PC-9 (cell line): Measurements from ENCODE around the gene HK3. TPM values are rescaled to one million over a fixed set of nuclear protein-coding genes. Genes with fewer than 3 reads are reported as not detected.

Experiments
- BruUV-seq: library from RNA; stranded (reverse); fragments of 400-500 nt; replicated peaks from 2 replicates; lab custom pipeline; 2021; lab: Mats Ljungman, UMichigan
- CTCF ChIA-PET: fragments of 300-600 bp; sonication (Branson Sonifier 250); formaldehyde crosslinking; loops from one replicate; lab custom pipeline; 2022; ENCODE audit warnings: antibody characterized with exemption; lab: Charles Lee
- POLR2A ChIA-PET: fragments of 300-600 bp; sonication (Branson Sonifier 250); formaldehyde crosslinking; loops from one replicate; lab custom pipeline; 2022; ENCODE audit warnings: antibody characterized with exemption; ENCODE audit not compliant: unreplicated experiment; lab: Charles Lee
- DNase-seq, 2 experiments: peaks; one replicate each; pipeline versions ENCODE4 v3.0.0 to v3.0.0-alpha.2; 2015 to 2022; ENCODE audit warnings: mixed read lengths in 1 of 2
- H2AFZ ChIP-seq: fragments of 200-600 bp; sonication (generic); 2 replicates; pipeline ENCODE4 v1.8.1; 2017; ENCODE audit warnings: antibody characterized with exemption
- H3F3A ChIP-seq: fragments of 200-600 bp; sonication (generic); 2 replicates; pipeline ENCODE4 v1.8.1; 2017; ENCODE audit warnings: antibody characterized with exemption, mild to moderate bottlenecking, low read depth; ENCODE audit not compliant: insufficient read depth
- H3K27ac ChIP-seq: fragments of 200-600 bp; sonication (generic); 2 replicates; pipeline ENCODE4 v1.6.1; 2016; ENCODE audit warnings: mixed run types
- H3K27me3 ChIP-seq: fragments of 200-600 bp; sonication (generic); 2 replicates; pipeline ENCODE4 v1.6.1; 2016; ENCODE audit warnings: low read depth, mixed run types; ENCODE audit not compliant: insufficient read depth
- H3K36me3 ChIP-seq: fragments of 200-600 bp; sonication (generic); 2 replicates; pipeline ENCODE4 v1.6.1; 2016; ENCODE audit warnings: low read depth, mixed run types
- H3K4me1 ChIP-seq: fragments of 200-600 bp; sonication (generic); replicated peaks from 2 replicates; pipeline ENCODE4 v1.6.1; 2016; ENCODE audit warnings: mixed run types; ENCODE audit not compliant: insufficient read depth
- H3K4me2 ChIP-seq: fragments of 200-600 bp; sonication (generic); 2 replicates; pipeline ENCODE4 v1.6.1; 2017; ENCODE audit warnings: mixed run types
- H3K4me3 ChIP-seq: fragments of 200-600 bp; sonication (generic); 2 replicates; pipeline ENCODE4 v1.6.1; 2016; ENCODE audit warnings: mixed run types
- H3K79me2 ChIP-seq: fragments of 200-600 bp; sonication (generic); 2 replicates; pipeline ENCODE4 v1.6.1; 2017; ENCODE audit warnings: low read depth, mixed run types
- H3K9me2 ChIP-seq: fragments of 200-600 bp; sonication (generic); 2 replicates; pipeline ENCODE4 v1.8.1; 2017; ENCODE audit warnings: mild to moderate bottlenecking; ENCODE audit not compliant: insufficient read depth
- H3K9me3 ChIP-seq: fragments of 200-600 bp; sonication (generic); 2 replicates; pipeline ENCODE4 v1.8.1; 2016; ENCODE audit warnings: low read depth; ENCODE audit not compliant: insufficient read depth
- H4K20me1 ChIP-seq: fragments of 200-600 bp; sonication (generic); 2 replicates; pipeline ENCODE4 v1.8.1; 2017; ENCODE audit not compliant: insufficient read depth
- CTCF ChIP-seq: fragments of 200-600 bp; sonication (generic); conservative IDR thresholded peaks from 2 replicates; pipeline ENCODE4 v1.6.1; 2017; ENCODE audit warnings: mixed run types, antibody characterized with exemption, mild to moderate bottlenecking, moderate library complexity
- EZH2 ChIP-seq: fragments of 200-600 bp; sonication (generic); IDR thresholded peaks from 2 replicates; pipeline ENCODE4 v1.8.0; 2017; ENCODE audit warnings: antibody characterized with exemption, low read depth
- intact Hi-C: fragments of 100-400 bp; cut with micrococcal nuclease; formaldehyde crosslinking; loops from one replicate; pipeline ENCODE4 v1.10.0; 2022; ENCODE audit not compliant: unreplicated experiment
- total RNA-seq: library from RNA; stranded (reverse); gene quantifications from 2 replicates; pipeline ENCODE4 v1.2.3, GENCODE V29; 2021

HK3 gene
- total RNA-seq, 1 experiment from 2014 or later = not detected

DNA sequence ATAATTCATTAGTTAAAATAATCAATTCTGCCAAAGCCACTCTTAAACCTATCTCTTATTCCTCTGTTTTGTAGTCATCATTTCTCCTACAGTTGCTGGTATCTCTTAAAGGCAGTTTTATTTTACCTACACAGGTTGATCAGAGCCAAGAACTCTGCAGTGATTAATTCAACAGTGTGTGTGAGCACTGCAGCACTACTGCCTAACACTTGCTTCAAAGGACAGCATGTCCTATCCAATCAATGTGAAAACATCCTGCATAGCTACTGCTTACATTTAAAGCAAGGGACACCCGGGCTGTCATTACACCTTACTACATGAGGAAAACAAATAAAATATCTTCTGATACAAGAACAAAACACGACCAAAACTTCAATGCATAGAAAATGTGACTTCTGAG is 45.1 kb upstream of the HK3 start:
- CTCF ChIA-PET = no interaction called here
- H3F3A ChIP-seq = no peaks in the 10 kb centered on the region

DNA sequence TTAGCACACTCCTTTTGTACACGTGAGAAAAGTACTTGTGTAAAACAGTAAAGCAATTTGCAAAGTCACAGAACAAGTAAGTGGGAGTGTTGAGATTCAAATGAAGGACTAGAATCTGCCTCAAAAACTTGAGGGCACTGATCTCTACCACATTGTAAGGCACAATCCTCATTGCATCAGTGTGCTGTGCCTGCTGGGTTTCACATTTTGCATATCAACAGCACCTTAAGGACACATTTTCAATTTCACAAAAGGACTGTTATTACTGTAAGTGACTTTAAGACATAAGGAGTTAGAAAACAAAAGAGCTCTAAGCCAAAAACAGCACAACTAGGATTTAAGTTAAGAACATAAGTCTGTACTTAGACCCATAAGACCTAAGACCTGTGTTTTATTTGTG is 44.7 kb upstream of the HK3 start:
- no peaks in the 10 kb centered on the region for H3K9me3 ChIP-seq
- H3K4me2 ChIP-seq = no peak overlapping the region
- H3K9me2 ChIP-seq = no peaks in the 10 kb centered on the region
- TF ChIP-seq CTCF (no peak), EZH2 (no peak)
- H4K20me1 ChIP-seq = 0 out of 2 replicates have a peak, but pooled peaks cover 3% of the 10 kb centered on the region
- H3K79me2 ChIP-seq = no peaks in the 10 kb centered on the region
- no peaks in the 10 kb centered on the region for H3F3A ChIP-seq
- BruUV-seq = no TSS peak
- DNase-seq = no peak
- H2AFZ ChIP-seq = no peak overlapping the region
- H3K27ac ChIP-seq = peak overlapping the region; percentile 24; the same call in 1 of the 2 replicates
- no peaks in the 10 kb centered on the region for H3K27me3 ChIP-seq
- ChIA-PET POLR2A (no interaction called here), CTCF (no interaction called here)
- intact Hi-C loops = no loop called here
- H3K4me3 ChIP-seq = no peak overlapping the region
- H3K4me1 ChIP-seq = peaks cover 11% of the 10 kb centered on the region; the same call in 1 of the 2 replicates
- H3K36me3 ChIP-seq = peaks cover 12% of the 10 kb centered on the region

More for the DNA sequence above, 45.1 kb upstream of the HK3 start:
- intact Hi-C loops = no loop called here
- Histone ChIP-seq H3K79me2 (no peaks in the 10 kb centered on the region), H4K20me1 (0 out of 2 replicates have a peak, but pooled peaks cover 3% of the 10 kb centered on the region), H3K9me3 (no peaks in the 10 kb centered on the region), H3K4me2 (no peak overlapping the region), H2AFZ (no peak overlapping the region), H3K4me1 (peaks cover 11% of the 10 kb centered on the region; the same call in 1 of the 2 replicates), H3K27ac (peak overlapping the region; percentile 24; the same call in 1 of the 2 replicates), H3K36me3 (peaks cover 14% of the 10 kb centered on the region), H3K9me2 (no peaks in the 10 kb centered on the region), H3K4me3 (no peak overlapping the region), H3K27me3 (no peaks in the 10 kb centered on the region)
- no TSS peak for BruUV-seq
- TF ChIP-seq CTCF (no peak), EZH2 (no peak)
- POLR2A ChIA-PET = no interaction called here
- no peak for DNase-seq

DNA sequence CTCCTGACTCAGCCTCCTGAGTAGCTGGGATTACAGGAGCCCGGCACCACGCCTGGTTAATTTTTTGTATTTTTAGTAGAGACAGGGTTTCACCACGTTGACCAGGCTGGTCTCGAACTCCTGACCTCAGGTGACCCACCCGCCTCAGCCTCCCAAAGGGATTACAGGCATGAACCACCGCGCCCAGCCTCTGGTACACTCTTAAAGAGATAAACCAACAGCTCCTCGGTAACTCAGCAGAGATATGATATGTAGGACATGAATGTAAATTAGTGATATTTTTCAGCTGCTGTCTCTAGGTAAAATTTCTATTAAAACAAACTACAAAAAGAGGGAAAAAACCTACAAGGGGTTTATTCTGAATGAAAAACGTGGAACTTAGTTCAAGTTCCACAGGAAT is 42.8 kb upstream of the HK3 start:
- H2AFZ ChIP-seq = no peak overlapping the region
- DNase-seq = no peak
- TF ChIP-seq EZH2 = no peak
- no peak for TF ChIP-seq CTCF
- H3K79me2 ChIP-seq = no peaks in the 10 kb centered on the region
- intact Hi-C loops = no loop called here
- peaks cover 11% of the 10 kb centered on the region; the same call in 1 of the 2 replicates for H3K4me1 ChIP-seq
- H3K27ac ChIP-seq = no peak overlapping the region
- no peaks in the 10 kb centered on the region for H3F3A ChIP-seq
- peaks cover 11% of the 10 kb centered on the region for H3K36me3 ChIP-seq
- no peak overlapping the region for H3K4me3 ChIP-seq
- no peak overlapping the region for H3K4me2 ChIP-seq
- ChIA-PET POLR2A (no interaction called here), CTCF (interaction anchor here (0.6 kb wide), 1 partner anchor 231 kb away, joined by 7 read pairs; no protein-coding TSS in a partner anchor)
- BruUV-seq = no TSS peak
- 0 out of 2 replicates have a peak, but pooled peaks cover 3% of the 10 kb centered on the region for H4K20me1 ChIP-seq
- no peaks in the 10 kb centered on the region for H3K9me3 ChIP-seq
- no peaks in the 10 kb centered on the region for H3K9me2 ChIP-seq
- H3K27me3 ChIP-seq = no peaks in the 10 kb centered on the region
